NT2/D1 (cell line): ENCODE measurements around the gene VSX1.

Experiments used
- SUZ12 ChIP-seq: IDR thresholded peaks from 2 replicates; pipeline ENCODE4 v1.6.1; 2011; ENCODE audit not compliant: insufficient read length, insufficient read depth; ENCODE audit errors: extremely low read depth
- YY1 ChIP-seq: IDR thresholded peaks from 2 replicates; pipeline ENCODE4 v1.6.1; 2011; ENCODE audit not compliant: insufficient read length, insufficient read depth
- ZNF274 ChIP-seq: IDR thresholded peaks from 2 replicates; pipeline ENCODE4 v1.6.1; 2011; ENCODE audit warnings: mild to moderate bottlenecking, low read depth, low read length

- TF ChIP-seq ZNF274 (no peak), SUZ12 (no peak), YY1 (no peak)
Measured at GRCh38 chr20:25035921-25036320, 46.0 kb downstream of the VSX1 start.
